Erythroblast (primary cell): ENCODE data around the gene SHISA6.
"Not testable (repeated sequence)": the region's sequence is repeated elsewhere in the genome, so short reads cannot be mapped to it uniquely, and the experiment has no call there.

Source experiments
- DNase-seq, 2 experiments: peaks; one replicate each; lab custom pipeline; 2025; lab: John Stamatoyannopoulos, UW
- GATA1 ChIP-seq: IDR thresholded peaks from 2 replicates; pipeline ENCODE4 v1.6.1; 2011; ENCODE audit warnings: low read depth, mild to moderate bottlenecking, control low read depth, low read length, moderate library complexity
- POLR2A ChIP-seq: IDR thresholded peaks from 2 replicates; pipeline ENCODE4 v1.6.1; 2011; ENCODE audit warnings: mild to moderate bottlenecking, low read length

Gene SHISA6

GRCh38 chr17:11300738-11301137 is 59.7 kb downstream of the SHISA6 start:
- DNase-seq, result no peak
- no peak for TF ChIP-seq POLR2A
- no peak for TF ChIP-seq GATA1

- not testable (repeated sequence) for DNase-seq
These were observed 60.9 kb downstream of the SHISA6 start for GRCh38 chr17:11301874-11302273.

- DNase-seq, result no peak
- TF ChIP-seq POLR2A, result no peak
- TF ChIP-seq GATA1, result no peak
These were observed 61.6 kb downstream of the SHISA6 start for GRCh38 chr17:11302401-11303186.

GRCh38 chr17:11303773-11304394 is 62.9 kb downstream of the SHISA6 start:
- DNase-seq, result no peak
- TF ChIP-seq GATA1 (no peak), POLR2A (no peak)

- no peak for TF ChIP-seq GATA1
- TF ChIP-seq POLR2A, result no peak
- DNase-seq, result no peak
These were observed 63.6 kb downstream of the SHISA6 start for GRCh38 chr17:11304568-11304967.

- no peak for DNase-seq
- TF ChIP-seq GATA1 (no peak), POLR2A (no peak)
These were observed 64.5 kb downstream of the SHISA6 start for GRCh38 chr17:11305524-11305923.

GRCh38 chr17:11308531-11308930 is 67.5 kb downstream of the SHISA6 start:
- no peak for DNase-seq
- TF ChIP-seq POLR2A (no peak), GATA1 (no peak)

- no peak for DNase-seq
- no peak for TF ChIP-seq POLR2A
These were observed 68.0 kb downstream of the SHISA6 start for GRCh38 chr17:11309033-11309432.

- no peak for DNase-seq
- no peak for TF ChIP-seq GATA1
- TF ChIP-seq POLR2A, result no peak
These were observed 68.8 kb downstream of the SHISA6 start for GRCh38 chr17:11309850-11310249.

GRCh38 chr17:11316451-11316850 is 75.4 kb downstream of the SHISA6 start:
- DNase-seq, result not testable (repeated sequence)

- no peak for DNase-seq
- no peak for TF ChIP-seq POLR2A
- TF ChIP-seq GATA1, result no peak
These were observed 77.2 kb downstream of the SHISA6 start for GRCh38 chr17:11318207-11318606.

- TF ChIP-seq POLR2A (no peak), GATA1 (no peak)
- no peak for DNase-seq
These were observed 78.9 kb downstream of the SHISA6 start for GRCh38 chr17:11319894-11320293.

- DNase-seq, result no peak
- TF ChIP-seq GATA1 (no peak), POLR2A (no peak)
These were observed 83.0 kb downstream of the SHISA6 start for GRCh38 chr17:11324021-11324420.

GRCh38 chr17:11324846-11325420 is 83.9 kb downstream of the SHISA6 start:
- DNase-seq, result no peak
- TF ChIP-seq POLR2A (no peak), GATA1 (no peak)
